ENCODE results near the gene SRD5A3. TPM values are rescaled to one million over a fixed set of nuclear protein-coding genes. Genes with fewer than 3 reads are reported as not detected.

The SRD5A3 gene
- total and polyA plus RNA-seq, 2 experiments from 2014 or later: 5.9 to 24.1 TPM

- no peak for TF ChIP-seq CTCF (IDR thresholded peaks at IDR 0.05; ENCODE audit: low read depth, low read length)
- DNase-seq (ENCODE audit: low read depth in 1 of 2, low spot score in 1 of 2): peak in 1 of 2 donors; percentile 46
- no peak overlapping the region for H3K27ac ChIP-seq
Observed at GRCh38 chr4:55386073-55386472, 40.0 kb downstream of the SRD5A3 start.

GRCh38 chr4:55386840-55387239 is 40.8 kb downstream of the SRD5A3 start:
- H3K27ac ChIP-seq: no peak overlapping the region
- no peaks in the 10 kb centered on the region for H3K4me1 ChIP-seq (ENCODE audit: low read depth)
- H3K36me3 ChIP-seq: no peaks in the 10 kb centered on the region
- no peak for TF ChIP-seq CTCF (IDR thresholded peaks at IDR 0.05; ENCODE audit: low read depth, low read length)
- H3K9me3 ChIP-seq (ENCODE audit: low read depth): no peaks in the 10 kb centered on the region
- no peaks in the 10 kb centered on the region for H3K27me3 ChIP-seq
- no peak overlapping the region for H3K4me3 ChIP-seq
- no peak for DNase-seq (ENCODE audit: low read depth in 1 of 2, low spot score in 1 of 2)

More at GRCh38 chr4:55386073-55386472, 40.0 kb downstream of the SRD5A3 start:
- H3K9me3 ChIP-seq (ENCODE audit: low read depth): no peaks in the 10 kb centered on the region
- no peak overlapping the region for H3K4me3 ChIP-seq
- H3K4me1 ChIP-seq (ENCODE audit: low read depth): no peaks in the 10 kb centered on the region
- no peaks in the 10 kb centered on the region for H3K27me3 ChIP-seq
- H3K36me3 ChIP-seq: no peaks in the 10 kb centered on the region

DNA sequence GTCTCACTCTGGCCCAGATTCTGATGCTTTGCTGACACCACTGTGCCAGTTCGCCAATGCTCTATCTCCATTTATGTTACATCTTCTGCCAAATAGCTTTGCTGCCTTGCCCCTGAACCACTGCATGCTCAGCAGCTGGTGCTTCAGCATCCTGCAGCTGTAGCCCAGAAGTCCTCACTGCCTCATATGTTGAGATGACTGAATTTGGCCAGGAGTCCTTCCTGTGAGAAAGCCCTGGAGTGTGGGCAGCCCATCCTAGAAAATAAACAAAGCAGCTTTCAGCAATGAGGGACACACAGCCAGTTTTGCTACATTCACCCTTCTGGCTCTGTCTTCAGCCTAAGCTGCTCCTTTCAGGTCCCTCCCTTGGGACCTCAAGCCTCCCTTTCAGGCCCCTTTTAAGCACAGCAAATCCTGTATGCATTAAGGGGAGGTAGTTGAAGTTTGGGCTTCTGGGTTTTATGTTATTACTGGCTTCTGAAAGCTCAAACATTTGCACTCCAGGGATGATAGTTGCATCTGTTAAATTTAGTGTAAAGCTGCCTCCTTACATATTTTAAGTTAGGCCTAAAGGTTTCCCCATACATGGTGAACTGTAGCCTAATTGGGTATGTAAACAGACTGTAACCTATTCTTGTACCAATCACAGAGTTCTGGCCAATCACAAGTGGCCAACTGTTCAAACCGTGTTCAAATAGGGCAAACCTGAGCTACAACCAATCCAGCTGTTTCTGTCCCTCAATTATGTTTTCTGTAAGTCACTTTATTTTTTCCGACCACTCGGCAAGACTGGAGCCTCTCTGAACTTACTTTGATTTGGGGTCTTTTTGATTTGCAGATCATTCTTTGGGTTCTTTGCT is 47.6 kb downstream of the SRD5A3 start:
- Histone ChIP-seq H3K36me3 (no peaks in the 10 kb centered on the region), H3K9me3 (ENCODE audit: low read depth) (no peaks in the 10 kb centered on the region), H3K4me3 (no peak overlapping the region), H3K27me3 (no peaks in the 10 kb centered on the region), H3K27ac (no peak overlapping the region), H3K4me1 (ENCODE audit: low read depth) (peaks cover 20% of the 10 kb centered on the region)
- DNase-seq (ENCODE audit: low read depth in 1 of 2, low spot score in 1 of 2): no peak
- no peak for TF ChIP-seq CTCF (IDR thresholded peaks at IDR 0.05; ENCODE audit: low read depth, low read length)

GRCh38 chr4:55395218-55395528 is 49.1 kb downstream of the SRD5A3 start:
- Histone ChIP-seq H3K4me1 (ENCODE audit: low read depth) (peaks cover 29% of the 10 kb centered on the region), H3K36me3 (no peaks in the 10 kb centered on the region), H3K27me3 (no peaks in the 10 kb centered on the region), H3K4me3 (peak overlapping the region; percentile 93), H3K9me3 (ENCODE audit: low read depth) (no peaks in the 10 kb centered on the region), H3K27ac (peak overlapping the region; percentile 91)
- peak; percentile 3 for TF ChIP-seq CTCF (IDR thresholded peaks at IDR 0.05; ENCODE audit: low read depth, low read length)
- DNase-seq (ENCODE audit: low read depth in 1 of 2, low spot score in 1 of 2): no peak

GRCh38 chr4:55395529-55396307 is 49.7 kb downstream of the SRD5A3 start, which contains the start of gene TMEM165:
TMEM165 (plus strand) TSS chr4:55395957; CDS start chr4:55396190, 233 bp downstream.
- Histone ChIP-seq H3K27ac (peak within 1 kb of the TSS; percentile 91), H3K27me3 (no peaks in the 10 kb centered on the region), H3K9me3 (ENCODE audit: low read depth) (no peaks in the 10 kb centered on the region), H3K36me3 (no peaks in the 10 kb centered on the region), H3K4me1 (ENCODE audit: low read depth) (peaks cover 29% of the 10 kb centered on the region), H3K4me3 (peak within 1 kb of the TSS; percentile 93)
- no peak for TF ChIP-seq CTCF (IDR thresholded peaks at IDR 0.05; ENCODE audit: low read depth, low read length)
- peak; percentile 92 to 93 for DNase-seq (ENCODE audit: low read depth in 1 of 2, low spot score in 1 of 2)

Measured in cardiac muscle cell (in vitro differentiated cells and primary cell).